Measurements from ENCODE around the gene CACNA1G.
A peak's percentile ranks its signal among the peaks of the same experiment; 100 is the strongest.

Gene CACNA1G

GRCh38 chr17:50618300-50618699 lies 57.8 kb downstream of the CACNA1G start:
- no peak for DNase-seq

GRCh38 chr17:50618941-50619340 lies 58.4 kb downstream of the CACNA1G start:
- DNase-seq = no peak

- no peak for DNase-seq
Observed at GRCh38 chr17:50619489-50619888, 59.0 kb downstream of the CACNA1G start.

GRCh38 chr17:50620237-50620636 lies 59.7 kb downstream of the CACNA1G start:
- no peak for DNase-seq

- DNase-seq = no peak
Observed at GRCh38 chr17:50620858-50621257, 60.3 kb downstream of the CACNA1G start.

- DNase-seq = no peak
Observed at GRCh38 chr17:50621574-50622031, 61.1 kb downstream of the CACNA1G start.

- no peak for DNase-seq
Observed at GRCh38 chr17:50624321-50624934, 63.9 kb downstream of the CACNA1G start.

- DNase-seq = no peak
Observed at GRCh38 chr17:50625032-50625871, 64.7 kb downstream of the CACNA1G start.

GRCh38 chr17:50626037-50626574 lies 65.6 kb downstream of the CACNA1G start:
- DNase-seq = peak; percentile 88

- DNase-seq = peak; percentile 65
Observed at GRCh38 chr17:50627036-50627781, 66.7 kb downstream of the CACNA1G start.

- peak; percentile 71 for DNase-seq
Observed at GRCh38 chr17:50627782-50628601, 67.5 kb downstream of the CACNA1G start.

- no peak for DNase-seq
Observed at GRCh38 chr17:50629902-50630301, 69.4 kb downstream of the CACNA1G start.

GRCh38 chr17:50630524-50631194 lies 70.1 kb downstream of the CACNA1G start:
- DNase-seq = peak; percentile 60

GRCh38 chr17:50631195-50631907 lies 70.8 kb downstream of the CACNA1G start:
- peak; percentile 2 for DNase-seq

- DNase-seq = no peak
Observed at GRCh38 chr17:50631908-50632571, 71.5 kb downstream of the CACNA1G start.

- no peak for DNase-seq
Observed at GRCh38 chr17:50632637-50633036, 72.1 kb downstream of the CACNA1G start.

GRCh38 chr17:50633683-50634082 lies 73.2 kb downstream of the CACNA1G start:
- no peak for DNase-seq

- DNase-seq = peak; percentile 50
Observed at GRCh38 chr17:50634224-50634914, 73.9 kb downstream of the CACNA1G start, which contains the start of gene ABCC3. Gene ABCC3 (plus strand): TSS chr17:50634881. CDS start chr17:50634937, 56 bp downstream.

- peak; percentile 6 for DNase-seq
Observed at GRCh38 chr17:50634915-50635731, 74.6 kb downstream of the CACNA1G start.

Data from retina (tissue), 1 donor.